ENCODE data around the gene SLC25A25. TPM values are rescaled to one million over a fixed set of nuclear protein-coding genes. Genes with fewer than 3 reads are reported as not detected.

Gene SLC25A25
- total and polyA plus RNA-seq, 9 of the 15 experiments (the other 6 are each of a cell fraction or from before 2014, with no cell fraction given), result 0.07 to 35.9 (median 23.2) TPM

- peak; percentile 76 for TF ChIP-seq ZBTB40 (IDR thresholded peaks at IDR 0.05)
- no peak for TF ChIP-seq ZBTB40 (CRISPR knock-in tag; IDR thresholded peaks at IDR 0.05)
- no peak for TF ChIP-seq NCOA4 (IDR thresholded peaks at IDR 0.05; ENCODE audit: partially characterized antibody)
- no peak for TF ChIP-seq NR4A1 (CRISPR knock-in tag; IDR thresholded peaks at IDR 0.05)
- 0 out of 2 replicates have a peak, but pooled peaks have one; percentile 14 for TF ChIP-seq NR4A1 (tag; IDR thresholded peaks at IDR 0.05)
- no peak for TF ChIP-seq TAL1 (IDR thresholded peaks at IDR 0.05)
- no peak for TF ChIP-seq TCF3 (CRISPR knock-in tag; IDR thresholded peaks at IDR 0.05)
- no peak for TF ChIP-seq ATF2 (CRISPR knock-in tag; IDR thresholded peaks at IDR 0.05)
- no peak for TF ChIP-seq IRF1 (CRISPR knock-in tag; IDR thresholded peaks at IDR 0.05; ENCODE audit: borderline replicate concordance)
- TF ChIP-seq ZZZ3 (IDR thresholded peaks at IDR 0.05), result no peak
- no peak for TF ChIP-seq STAT5B (CRISPR knock-in tag; IDR thresholded peaks at IDR 0.05)
- TF ChIP-seq FOXP1 (CRISPR knock-in tag; IDR thresholded peaks at IDR 0.05), result peak; percentile 72; the same call in 1 of the 2 replicates
- TF ChIP-seq SUPT5H (IDR thresholded peaks at IDR 0.05), result no peak; the same call in none of the 2 replicates
- TF ChIP-seq KLF1 (tag; IDR thresholded peaks at IDR 0.05), result peak; percentile 71; the same call in 1 of the 2 replicates
- TF ChIP-seq ZNF354B (CRISPR knock-in tag; IDR thresholded peaks at IDR 0.05), result no peak
- no peak; the same call in 1 of the 2 replicates for TF ChIP-seq NR3C1 (CRISPR knock-in tag; IDR thresholded peaks at IDR 0.05)
- TF ChIP-seq ZNF133 (CRISPR knock-in tag; IDR thresholded peaks at IDR 0.05), result no peak
- no peak for TF ChIP-seq DIDO1 (tag; IDR thresholded peaks at IDR 0.05; ENCODE audit: low read depth)
Observed at GRCh38 chr9:128066713-128067644, 1.1 kb upstream of the SLC25A25 start, which contains the start of gene NAIF1 (continued).
